Testis (tissue), 2 donors: ENCODE data around the gene SLC6A8.

ENCODE experiments used
- POLR2A ChIP-seq: fragments of 450-650 bp; IDR thresholded peaks from one replicate; pipeline ENCODE4 v1.6.1; 2017; ENCODE audit warnings: antibody characterized with exemption, mild to moderate bottlenecking, moderate library complexity
- TF ChIP-seq, protein P1 (sequence below), 3 experiments: fragments of 450-650 bp in 2 of 3; fragments of 200-600 bp in 1 of 3; sonication (generic) in 1 of 3; IDR thresholded peaks; one replicate each; pipeline ENCODE4 v1.5.1; 2016 to 2019; ENCODE audit warnings: antibody characterized with exemption in 3 of 3, mild to moderate bottlenecking in 2 of 3, moderate library complexity in 1 of 3

DNA sequence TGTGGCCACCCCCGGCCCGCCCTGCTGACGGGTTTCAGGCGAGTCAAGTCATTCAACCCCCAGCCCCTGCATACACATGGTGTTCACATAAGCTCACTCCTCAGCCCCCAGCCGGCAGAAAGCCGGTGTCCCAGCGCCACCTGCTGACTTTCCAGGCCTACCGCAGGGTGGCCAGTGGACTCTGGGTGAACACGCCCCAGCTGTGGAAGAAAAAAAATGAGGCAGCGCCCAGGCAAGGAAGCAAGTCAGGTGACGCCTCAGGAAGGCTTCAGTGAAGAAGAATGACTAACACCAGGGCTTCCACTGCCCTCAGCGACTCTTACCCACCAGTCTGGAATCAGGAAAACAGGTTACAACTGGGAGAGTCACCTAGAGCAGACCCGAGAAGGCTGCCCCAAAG lies 20.7 kb downstream of the SLC6A8 start:
- no peak for TF ChIP-seq POLR2A
- TF ChIP-seq, protein P1, sequence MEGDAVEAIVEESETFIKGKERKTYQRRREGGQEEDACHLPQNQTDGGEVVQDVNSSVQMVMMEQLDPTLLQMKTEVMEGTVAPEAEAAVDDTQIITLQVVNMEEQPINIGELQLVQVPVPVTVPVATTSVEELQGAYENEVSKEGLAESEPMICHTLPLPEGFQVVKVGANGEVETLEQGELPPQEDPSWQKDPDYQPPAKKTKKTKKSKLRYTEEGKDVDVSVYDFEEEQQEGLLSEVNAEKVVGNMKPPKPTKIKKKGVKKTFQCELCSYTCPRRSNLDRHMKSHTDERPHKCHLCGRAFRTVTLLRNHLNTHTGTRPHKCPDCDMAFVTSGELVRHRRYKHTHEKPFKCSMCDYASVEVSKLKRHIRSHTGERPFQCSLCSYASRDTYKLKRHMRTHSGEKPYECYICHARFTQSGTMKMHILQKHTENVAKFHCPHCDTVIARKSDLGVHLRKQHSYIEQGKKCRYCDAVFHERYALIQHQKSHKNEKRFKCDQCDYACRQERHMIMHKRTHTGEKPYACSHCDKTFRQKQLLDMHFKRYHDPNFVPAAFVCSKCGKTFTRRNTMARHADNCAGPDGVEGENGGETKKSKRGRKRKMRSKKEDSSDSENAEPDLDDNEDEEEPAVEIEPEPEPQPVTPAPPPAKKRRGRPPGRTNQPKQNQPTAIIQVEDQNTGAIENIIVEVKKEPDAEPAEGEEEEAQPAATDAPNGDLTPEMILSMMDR (IDR thresholded peaks at IDR 0.05): peak; percentile 31 to 59 (median 49)
